Melanocyte of skin (primary cell): ENCODE measurements around the gene LGI2. TPM values are rescaled to one million over a fixed set of nuclear protein-coding genes. Genes with fewer than 3 reads are reported as not detected.

Experiments
- total RNA-seq, 2 donors: library from RNA; depleted of rRNA; stranded (reverse); fragments of >200 nt; gene quantifications; 2 replicates each; pipeline ENCODE4 v1.2.3, GENCODE V29; 2012

The LGI2 gene
- under 1 TPM in 1 of 2 donors, not detected in 1; under 0.01 TPM for total RNA-seq

GRCh38 chr4:25030277-25031076 is at the start of gene LGI2:
Gene LGI2, minus strand, starts transcription at chr4:25030946. Its CDS starts 253 bp downstream, at chr4:25030693.

Other genes starting within 250 kb of the LGI2 start
- under 1 TPM in 1 of 2 donors, not detected in 1; 0.34 TPM for gene SOD3, start 235.4 kb downstream of the LGI2 start, total RNA-seq
- 1 to 10 TPM; 2.7 to 6.9 TPM for gene CCDC149, start 117.9 kb downstream of the LGI2 start, total RNA-seq
- gene SEPSECS, start 129.5 kb upstream of the LGI2 start, total RNA-seq = 1 to 10 TPM; 6.7 to 6.9 TPM
- gene PI4K2B, start 203.1 kb upstream of the LGI2 start, total RNA-seq = 10 to 100 TPM; 15.8 to 30.3 TPM